ENCODE measurements around the gene TEX53.

- TF ChIP-seq GATA2 (IDR thresholded peaks at IDR 0.05; ENCODE audit: low read depth, low read length), result no peak
- no peak for TF ChIP-seq GATA3 (IDR thresholded peaks at IDR 0.05; ENCODE audit: low read depth, low read length)
Observed at GRCh38 chr9:114653556-114654159, 3.9 kb downstream of the TEX53 start.
